Middle frontal gyrus (tissue), 1 donor: Measurements from ENCODE around the gene TMEM266.

Experiments
- DNase-seq: peaks from one replicate; pipeline ENCODE4 v3.0.0-alpha.2; 2015; ENCODE audit warnings: low spot score; ENCODE audit errors: extremely low spot score

The TMEM266 gene

DNA sequence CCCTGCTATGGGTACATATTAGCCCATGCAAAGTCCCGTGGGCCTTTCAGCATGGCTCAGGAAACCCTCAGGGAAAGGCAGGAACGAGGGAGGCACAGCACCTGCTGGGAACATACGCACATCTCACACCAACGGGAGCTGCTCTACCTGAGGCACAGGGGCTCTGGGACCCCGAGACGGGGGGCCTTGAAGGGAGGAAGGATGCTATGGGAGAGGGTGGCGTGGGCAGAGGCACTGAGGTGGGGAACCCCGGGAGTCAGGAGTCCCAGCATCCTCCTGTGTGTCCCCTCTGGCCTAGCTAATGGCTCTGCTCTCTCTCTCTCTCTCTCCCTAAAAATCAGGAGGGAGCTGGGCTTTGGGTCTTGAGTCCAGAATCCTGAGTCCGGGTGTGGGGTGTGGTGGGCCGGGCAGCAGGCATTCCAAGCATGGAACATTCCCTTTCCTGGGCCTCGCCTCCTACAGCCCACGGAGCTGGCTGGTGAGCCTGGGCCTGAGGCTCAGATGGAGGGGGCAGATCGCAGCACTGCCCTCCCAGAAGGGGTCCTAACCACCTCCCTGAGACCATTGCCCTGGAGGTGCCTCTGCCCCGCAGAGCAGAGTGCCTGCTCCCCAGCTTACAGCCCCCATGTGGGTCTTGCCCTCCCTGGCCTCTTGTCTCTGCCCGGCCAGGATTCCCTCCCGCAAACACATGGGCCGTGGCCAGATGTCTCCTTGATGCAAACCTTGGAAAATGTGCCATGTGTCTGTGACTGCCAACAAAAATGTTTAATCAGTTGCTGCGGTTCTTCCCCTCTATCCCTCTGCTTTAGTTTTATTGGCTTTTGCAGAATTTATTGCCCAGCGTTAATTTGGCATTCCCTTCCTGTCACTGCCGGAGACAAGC is 101.6 kb downstream of the TMEM266 start:
- DNase-seq: no peak

DNA sequence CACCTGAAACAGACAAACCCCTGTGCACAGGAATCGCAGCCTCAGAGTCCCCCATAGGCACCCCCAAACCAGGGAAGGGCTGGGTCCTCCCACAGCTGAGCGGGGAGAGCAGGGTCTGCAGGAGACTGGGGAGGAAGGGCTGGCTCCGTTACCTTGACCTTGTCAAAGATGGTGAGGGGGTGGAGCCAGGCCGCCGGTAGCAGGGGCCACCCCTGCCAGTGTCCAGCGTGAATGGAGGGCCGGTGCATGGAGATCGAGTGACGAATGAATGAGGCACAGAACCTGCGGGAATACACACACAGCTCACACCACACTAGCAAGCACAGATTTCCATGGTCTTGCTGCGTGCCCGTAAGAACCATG is 102.2 kb downstream of the TMEM266 start:
- DNase-seq: no peak

DNA sequence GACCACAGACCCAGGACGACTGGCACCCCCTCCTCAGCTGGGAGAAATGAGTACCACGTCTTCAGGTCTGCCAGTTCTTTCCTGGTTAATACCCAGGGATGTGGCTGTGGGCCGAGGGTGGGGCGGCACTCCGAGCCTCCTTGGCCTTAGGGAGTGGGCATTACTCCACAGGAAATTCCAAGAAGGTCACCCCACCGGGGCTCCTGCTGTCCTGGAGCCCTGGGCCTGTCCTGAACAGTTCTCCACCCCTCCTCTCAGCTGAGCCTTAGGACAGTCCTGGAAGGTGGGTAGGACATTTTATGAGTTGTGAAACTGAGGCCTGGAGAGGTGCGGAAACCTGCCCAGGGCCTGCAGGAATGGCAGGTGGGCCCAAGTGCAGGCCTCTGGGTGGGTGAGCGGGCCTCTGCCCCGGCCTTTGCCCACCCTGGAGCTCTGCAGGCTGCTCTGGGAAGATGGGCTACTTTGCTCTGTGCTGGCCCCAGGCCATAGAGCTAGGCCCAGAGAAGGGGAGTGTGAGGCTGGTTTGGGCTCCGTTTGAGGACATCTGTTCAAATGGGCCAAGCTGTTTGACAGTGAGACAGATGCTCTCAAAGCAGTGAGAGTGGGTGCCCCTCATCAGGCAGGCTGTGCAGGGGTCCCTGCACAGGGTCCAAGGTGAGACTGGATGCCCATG is 103.1 kb downstream of the TMEM266 start:
- DNase-seq: no peak

DNA sequence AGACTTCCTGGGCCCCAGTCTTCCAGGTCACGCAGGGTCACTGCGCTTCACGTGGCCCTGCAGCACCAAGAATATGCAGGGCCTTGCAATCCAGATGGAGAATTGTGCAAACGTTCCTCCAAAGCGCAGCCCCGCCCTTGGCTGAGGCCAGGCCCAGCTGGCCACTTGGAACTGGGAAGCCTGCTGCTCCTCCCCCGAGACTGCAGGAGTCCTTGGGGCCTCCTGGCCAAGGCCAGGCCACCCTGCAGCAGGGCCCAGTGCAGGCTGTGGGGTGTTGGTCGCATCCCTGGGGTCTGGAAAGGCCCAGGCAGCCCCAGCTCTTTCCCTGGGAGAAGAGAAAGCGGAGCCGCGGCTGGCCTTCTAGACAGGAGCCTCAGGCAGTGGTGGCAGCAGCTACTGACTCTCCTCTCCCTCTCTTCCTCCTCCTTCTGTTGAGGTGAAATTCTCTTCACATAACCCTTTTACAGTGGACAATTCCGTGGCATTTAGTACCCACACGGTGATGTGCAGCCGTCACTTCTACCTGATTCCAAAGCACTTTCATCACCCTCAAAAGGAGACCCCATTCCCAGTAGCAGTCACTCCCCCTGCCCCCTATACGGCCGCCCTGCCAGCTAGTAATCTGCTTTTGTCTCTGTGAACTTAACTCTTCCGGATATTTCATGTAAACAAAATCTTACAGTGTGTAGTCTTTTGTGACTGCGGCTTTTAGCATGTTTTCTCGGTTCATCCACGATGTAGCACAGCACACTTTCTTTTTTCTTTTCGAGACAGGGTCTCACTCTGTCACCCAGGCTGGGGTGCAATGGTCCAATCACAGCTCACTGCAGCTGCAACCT is 103.9 kb downstream of the TMEM266 start:
- no peak for DNase-seq

DNA sequence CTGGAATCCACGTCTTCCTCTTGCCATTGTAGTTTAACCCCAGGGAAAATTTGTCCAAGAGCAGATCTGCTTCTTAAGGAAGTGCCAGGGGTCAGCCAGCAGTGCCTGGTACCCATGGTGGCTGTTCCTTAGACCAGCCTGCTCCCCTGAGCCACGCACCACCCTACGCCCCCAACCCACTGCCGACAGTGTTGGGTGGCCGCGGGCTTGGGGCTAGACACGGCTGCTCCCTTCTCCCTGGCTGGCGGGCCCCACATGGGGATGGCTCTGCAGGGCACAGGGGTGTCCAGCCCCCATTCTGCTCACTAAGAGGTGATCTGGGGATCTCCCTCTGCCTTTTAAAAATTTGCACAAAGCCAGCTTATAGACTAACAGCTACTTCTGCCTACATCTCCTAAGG is 104.8 kb downstream of the TMEM266 start:
- DNase-seq: no peak

DNA sequence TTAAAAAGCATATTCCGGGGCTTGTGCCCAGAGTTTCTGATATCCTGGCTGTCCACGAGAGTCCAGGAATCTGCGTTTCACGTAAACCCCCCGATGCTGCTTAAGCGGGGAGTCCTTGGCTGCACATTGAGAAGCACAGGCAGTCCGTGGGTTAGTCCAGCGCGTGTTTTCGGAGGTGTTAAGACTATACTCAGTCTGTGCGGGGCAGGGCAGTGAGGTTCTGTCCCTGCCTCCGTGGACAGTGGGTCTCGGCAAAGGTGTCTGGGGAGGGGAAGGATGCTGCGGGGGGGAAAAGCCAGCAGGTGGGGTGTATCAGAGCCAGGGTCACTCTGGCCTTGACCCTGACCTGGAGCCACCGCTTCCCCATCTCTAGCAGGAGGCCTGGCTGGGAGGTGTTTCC is 106.2 kb downstream of the TMEM266 start:
- no peak for DNase-seq

DNA sequence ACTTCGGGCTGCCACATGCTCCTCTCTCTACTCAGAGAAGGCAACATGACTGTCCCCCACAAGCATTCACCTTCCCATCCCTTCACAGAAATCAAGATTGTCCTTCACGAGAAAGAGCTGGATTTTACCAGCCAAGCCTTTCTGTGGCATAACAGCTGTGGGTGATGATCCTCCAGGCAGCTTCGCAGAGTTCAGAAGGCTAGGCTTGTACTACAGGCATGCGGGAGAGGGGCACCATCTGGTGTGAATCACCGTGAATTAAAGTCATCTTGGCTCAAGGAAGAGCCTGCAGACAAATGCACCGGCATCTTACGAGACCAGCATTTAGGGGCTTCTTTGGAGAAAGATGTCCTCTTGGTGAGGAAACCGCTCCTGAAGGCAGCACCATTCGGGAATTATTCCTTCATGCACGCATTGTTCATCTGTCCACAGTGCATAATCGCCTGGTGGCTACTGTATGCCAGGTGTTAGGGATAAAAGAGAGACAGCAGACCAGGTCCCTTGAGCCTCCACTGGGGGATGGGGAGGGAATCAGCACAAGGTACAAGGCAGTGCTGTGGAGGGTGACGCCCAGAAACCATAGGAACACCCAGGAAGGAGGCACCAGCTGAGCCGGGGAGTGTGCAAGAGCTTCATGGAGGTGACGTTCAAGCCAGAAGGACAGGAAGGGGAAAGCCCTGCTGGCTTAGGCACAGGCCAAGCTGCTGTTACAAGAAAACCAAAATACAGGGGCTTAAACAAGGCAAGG is 108.6 kb downstream of the TMEM266 start:
- DNase-seq: no peak

DNA sequence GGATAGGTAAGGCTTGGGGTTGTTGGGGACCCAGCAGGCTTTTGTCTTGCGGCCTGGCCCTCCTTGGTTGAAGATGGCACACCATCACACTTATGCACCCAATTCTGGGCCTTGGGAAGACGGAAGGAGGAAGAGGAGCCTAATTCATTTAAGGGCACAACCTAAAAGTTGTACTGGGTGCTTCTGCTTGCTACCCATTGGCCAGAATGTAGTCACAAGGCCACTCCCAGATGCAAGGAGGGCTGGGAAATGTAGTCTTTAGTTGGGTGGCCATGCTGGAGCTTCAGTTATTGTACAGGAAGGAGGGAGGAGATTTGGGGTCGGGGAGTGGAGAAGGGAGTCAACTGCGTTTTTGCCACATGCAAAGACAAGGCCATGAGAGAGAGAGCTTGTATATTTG is 109.2 kb downstream of the TMEM266 start:
- DNase-seq: no peak

DNA sequence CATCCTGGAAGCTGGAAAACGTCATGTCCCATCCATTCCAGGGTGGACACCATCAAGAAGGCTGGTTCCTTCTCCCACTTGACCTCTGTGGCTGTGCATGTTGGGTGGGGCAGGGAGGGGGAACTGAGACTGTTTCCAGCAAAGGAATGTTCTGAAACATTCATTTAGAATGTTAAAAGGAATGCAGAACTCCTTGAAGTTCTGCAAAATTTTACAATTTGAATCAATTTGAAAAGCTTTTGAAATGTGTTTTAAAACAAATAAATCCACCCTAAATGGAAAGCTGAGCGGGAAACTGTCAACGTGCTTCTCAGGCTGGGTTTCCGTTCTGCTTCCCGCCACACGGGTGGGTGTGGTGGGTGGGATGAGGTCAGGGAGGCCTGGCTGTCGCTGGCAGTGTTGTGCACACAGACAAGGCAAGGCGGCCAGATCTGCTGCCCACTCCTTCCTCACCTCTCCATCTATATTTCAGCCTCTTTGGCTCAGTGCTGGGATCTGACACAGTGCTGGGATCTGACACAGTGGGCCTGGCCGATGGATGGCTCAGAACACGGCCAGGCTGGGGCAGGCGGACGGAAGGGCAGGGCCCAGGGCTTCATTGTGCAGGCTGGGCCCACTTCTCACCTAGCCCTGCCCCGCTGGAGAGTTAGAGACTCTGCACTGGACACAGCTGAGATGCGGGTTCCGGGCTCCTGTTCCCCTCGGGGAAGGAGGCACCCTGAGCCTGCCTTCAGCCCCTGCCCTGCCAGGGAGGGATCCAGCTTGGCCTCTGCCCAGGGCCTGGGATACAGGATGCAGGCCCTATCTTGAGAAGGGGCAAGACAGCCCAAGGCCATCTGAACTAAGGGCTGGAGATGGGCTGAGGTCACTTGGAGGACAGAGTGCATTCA is 110.4 kb downstream of the TMEM266 start:
- no peak for DNase-seq

DNA sequence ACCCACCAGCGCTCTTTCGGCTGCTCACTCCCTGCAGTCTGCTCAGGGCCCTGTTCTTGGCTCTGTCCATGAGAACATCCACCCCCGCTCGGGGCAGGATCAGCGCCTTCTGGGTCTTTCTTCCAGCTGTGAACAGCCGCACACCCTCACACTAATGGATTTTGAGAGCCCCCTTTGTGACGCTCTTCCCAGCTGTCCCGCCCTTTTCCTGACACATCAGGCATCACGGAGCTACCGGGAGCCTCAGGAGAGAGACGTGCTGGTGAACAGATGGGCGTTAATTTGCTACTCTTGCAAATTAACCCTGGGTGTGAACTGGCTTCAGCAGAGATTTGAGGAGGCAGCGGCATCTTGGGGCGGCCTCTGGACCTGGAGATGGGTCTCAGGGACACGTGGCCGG is 113.0 kb downstream of the TMEM266 start:
- DNase-seq: no peak

DNA sequence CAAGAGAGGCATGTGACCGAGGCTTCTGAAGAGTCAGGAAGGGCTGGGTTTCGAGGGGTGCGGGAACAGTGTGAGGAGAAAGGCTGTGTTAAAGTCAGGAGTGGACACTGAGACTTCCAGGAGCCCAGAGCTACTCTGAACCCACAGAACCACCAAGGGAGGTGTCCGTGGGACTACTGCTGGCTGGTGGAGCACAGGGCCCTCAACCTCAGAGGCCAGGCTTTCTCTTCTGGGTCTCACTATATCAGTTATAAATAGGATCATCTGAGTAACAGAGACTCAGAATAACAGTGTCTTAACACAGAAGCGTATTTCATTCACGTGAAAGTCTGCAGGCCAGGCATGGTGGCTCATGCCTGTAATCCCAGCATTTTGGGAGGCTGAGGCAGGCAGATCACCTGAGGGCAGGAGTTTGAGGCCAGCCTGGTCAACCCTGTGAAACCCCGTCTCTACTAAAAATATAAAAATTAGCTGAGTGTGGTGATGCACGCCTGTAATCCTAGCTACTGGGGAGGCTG is 113.6 kb downstream of the TMEM266 start:
- DNase-seq: no peak

DNA sequence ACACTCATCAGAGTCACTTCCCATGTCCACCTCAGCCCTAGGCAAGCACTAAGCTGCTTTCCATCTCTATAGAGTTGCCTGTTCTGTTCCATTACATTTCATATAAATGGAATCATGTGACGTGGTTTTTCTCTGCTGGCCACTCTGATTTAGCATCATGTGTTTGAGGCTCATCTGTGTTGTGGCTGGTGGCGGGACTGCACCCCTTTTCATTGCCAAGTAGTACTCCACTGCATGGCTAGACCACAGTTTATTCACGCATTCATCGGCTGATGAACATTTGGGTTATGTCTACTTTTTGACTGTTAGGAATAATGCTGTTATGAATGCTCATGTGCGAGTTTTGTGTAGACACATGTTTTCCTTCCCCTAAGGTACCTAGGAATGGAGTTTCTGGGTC is 114.9 kb downstream of the TMEM266 start:
- no peak for DNase-seq

DNA sequence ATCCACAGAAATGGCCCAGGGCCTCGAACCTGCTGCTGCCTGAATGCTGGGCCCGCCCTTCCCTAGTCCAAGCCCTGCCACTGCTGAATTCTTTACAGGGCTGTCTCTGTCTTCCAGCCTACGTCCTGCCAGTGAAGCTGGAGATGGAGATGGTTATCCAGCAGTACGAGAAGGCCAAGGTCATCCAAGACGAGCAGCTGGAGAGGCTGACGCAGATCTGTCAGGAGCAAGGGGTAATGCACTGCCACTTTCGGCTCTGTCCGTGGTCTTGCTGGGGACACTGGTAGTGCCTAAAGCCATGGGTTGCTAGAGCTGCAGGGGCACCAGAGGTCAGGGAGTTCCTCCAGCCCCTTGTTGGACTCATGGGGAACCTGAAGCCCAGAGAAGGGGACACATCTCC is 115.7 kb downstream of the TMEM266 start:
- no peak for DNase-seq

DNA sequence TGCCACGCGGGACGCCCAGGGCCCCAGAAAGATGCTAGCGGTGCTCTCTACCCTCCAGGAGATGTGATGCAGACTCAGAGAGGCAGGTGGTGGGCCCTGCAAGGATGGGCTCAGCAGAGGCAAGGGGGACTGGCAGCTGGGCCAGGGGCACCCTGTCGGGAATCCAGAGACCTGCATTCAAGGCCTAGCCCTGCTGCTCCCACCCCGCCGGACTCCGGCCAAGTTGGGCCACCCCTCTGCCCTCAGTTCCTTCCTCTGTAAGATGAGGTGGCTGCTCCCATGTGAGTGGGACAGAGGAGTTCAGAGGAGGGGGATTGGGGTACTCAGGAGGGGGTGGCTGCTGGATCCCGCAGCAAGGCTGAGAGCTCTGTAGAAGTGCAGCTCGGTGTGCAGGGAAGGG is 116.3 kb downstream of the TMEM266 start:
- no peak for DNase-seq

DNA sequence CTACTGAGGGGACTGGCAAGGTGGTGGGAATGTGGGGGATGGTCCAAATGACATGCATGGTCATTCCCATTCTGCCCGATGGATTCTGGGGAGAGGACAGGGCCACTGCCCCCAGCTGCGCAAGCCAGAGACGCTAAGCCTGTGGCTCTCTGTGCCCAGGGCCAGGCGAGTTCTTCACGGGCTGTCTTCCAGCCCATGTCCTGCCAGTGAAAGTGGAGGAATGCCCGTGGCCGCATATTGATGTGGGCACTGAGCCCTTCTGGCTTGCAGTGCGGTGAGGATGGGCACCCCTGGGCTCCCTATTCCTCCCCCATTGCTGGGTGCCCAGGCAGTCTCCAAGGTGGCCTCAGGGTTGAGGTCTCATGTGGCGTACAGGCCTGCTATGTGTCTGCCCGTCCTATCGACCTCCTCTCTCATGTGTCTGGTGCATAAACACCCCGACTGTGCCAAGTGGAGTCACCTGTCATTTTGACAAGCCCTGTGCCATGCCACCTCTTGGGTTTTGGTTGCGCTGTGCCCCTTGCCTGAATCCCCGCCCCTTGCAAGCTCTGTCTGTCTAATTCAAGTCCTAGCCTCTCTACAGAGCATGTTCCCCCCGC is 116.8 kb downstream of the TMEM266 start:
- DNase-seq: no peak

DNA sequence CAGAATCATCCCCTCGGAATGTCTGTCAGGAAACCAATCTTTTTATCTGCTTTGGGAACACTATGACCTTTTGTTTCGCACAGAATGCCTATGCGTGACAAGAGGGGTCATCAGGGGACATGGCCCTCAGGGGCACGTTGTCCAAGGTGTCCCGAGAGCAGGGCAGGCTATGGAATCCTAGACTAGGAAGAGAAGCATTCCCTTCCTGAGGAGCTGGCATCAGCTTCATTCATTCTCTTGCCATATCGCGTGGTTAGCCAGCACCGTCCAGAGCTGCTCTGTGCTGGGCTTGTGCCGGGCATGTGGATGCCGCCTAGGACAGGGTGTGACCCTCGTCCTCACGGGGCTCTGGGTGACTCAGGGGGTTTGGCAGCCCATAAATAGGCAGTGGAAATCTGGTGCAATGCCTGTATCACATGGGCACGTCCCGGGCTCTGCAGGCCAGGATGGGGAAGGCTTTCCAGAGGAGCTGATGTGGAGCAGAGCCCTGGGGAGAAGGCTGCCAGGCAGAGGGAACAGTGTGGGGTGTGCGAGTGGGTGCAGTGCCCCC is 117.8 kb downstream of the TMEM266 start:
- DNase-seq: no peak

DNA sequence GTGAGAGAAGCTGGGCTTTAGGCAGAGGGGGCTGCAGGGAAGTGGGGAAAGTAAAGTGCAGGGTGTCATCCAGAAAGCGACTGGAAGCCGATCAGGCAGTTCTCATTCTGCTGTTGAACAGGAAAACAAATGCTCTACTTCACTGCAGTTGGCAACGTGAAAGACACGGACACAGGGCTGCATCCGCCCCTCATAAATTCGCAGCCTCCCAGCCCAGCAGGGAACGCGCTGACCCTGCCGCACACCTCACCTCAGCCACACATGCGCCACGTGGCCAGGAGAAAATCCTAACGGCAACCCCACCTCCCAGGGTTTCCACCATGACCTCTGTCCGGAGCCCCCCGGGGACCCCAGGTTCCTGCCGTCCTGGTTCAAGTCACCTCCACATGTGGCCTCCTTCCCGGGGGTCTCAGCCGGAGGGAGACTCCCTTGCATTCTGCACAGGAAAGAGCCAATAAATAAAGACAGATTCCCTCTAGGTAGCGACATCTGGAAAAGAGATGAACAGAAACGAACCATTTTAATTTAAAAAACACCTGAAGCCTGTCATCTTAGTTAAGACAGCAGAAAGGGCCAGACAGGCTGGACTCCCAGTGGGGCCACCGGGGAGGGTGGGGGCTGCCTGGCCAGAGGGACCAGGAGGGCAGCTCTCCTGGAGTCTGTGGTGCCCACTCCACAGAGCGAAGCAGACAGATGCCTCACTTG is 118.7 kb downstream of the TMEM266 start:
- no peak for DNase-seq

DNA sequence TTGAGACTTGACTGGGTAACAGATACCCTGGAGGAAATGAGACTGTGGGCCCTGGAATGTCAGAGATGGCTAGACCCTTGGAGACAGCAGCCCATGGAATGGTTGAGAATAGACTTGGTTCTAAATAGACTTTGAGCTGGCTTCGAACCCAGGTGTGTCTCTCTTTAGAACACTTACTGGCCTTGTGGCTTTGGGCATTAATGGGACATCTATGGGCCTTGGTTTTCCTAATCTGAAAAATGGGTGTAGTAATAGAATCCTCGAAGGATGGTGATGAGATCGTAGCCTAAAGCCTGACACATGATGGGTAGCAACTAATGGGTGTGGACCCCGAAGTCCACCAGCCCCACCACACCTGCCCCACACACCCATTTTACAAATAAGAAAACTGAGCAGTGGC is 119.2 kb downstream of the TMEM266 start:
- DNase-seq: no peak

DNA sequence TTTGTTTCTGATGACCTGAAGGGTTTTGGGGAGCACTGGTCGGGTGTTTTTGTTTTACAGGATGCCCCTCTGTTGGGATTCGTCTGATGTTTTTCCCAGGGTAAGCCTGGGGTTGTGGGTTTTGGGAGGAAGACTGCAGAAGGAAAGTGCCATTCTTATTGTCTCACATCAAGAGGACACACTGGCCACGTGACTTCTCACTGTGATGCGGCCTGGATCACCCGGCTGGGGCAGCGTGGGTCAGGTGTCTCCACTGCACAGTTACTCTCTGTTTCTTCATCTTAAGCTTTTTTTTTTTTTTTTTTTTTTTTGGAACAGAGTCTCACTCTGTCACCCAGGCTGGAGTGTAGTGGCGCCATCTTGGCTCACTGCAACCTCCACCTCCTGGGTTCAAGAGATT is 120.5 kb downstream of the TMEM266 start:
- no peak for DNase-seq
